Endometrial microvascular endothelial cells (primary cell): ENCODE results near the gene MYO1E. TPM values are rescaled to one million over a fixed set of nuclear protein-coding genes. Genes with fewer than 3 reads are reported as not detected.
"Not testable (repeated sequence)": the region's sequence is repeated elsewhere in the genome, so short reads cannot be mapped to it uniquely, and the experiment has no call there.

Experiments
- in situ Hi-C: cut with HindIII; loops from 2 replicates; pipeline ENCODE4 v1.10.0; 2017; ENCODE audit warnings: low sequenced_read_pairs, low pct_unique_long_range_greater_than_20kb; ENCODE audit errors: inconsistent ontology term
- total RNA-seq: library from RNA; depleted of rRNA; stranded (reverse); fragments of >200 nt; gene quantifications from one replicate; pipeline ENCODE4 v1.2.3, GENCODE V29; 2015; ENCODE audit errors: inconsistent ontology term

MYO1E gene
- total RNA-seq, result 120 TPM

- in situ Hi-C loops, result no loop called here
Measured at GRCh38 chr15:59372352-59373211, at the start of gene MYO1E. Gene MYO1E (minus strand): TSS chr15:59372871. CDS start chr15:59372500, 371 bp downstream.

DNA sequence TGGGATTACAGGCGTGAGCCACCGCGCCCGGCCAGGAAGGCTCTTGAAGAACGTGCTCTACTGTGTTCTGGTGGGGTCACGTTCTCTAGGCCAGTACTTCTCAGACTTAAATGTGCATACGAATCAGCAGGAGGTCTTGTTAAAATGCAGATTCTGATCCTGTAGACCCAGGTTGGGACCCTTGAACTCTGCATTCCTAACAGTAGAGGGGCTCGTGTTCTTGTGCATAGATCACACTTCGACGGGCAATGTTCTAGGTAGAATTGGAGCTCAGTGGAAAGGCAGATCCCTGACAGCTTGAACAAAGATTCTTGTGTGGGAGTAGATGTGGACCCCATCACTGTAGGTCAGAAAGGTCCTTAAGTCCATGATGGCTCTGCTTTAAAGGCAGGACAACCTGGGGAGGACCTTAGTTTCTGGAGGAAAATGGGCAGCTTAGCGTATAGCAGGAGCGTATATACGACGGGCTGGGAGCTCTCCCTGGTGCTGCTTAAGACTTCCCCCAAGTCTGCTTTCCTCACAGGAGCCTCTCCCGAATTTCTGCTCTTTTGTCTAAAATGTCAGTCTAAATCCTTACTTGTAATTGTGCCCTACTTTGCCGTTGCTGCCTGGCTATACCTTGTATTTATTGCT, 48.4 kb upstream of the MYO1E start:
- in situ Hi-C loops, result no loop called here

GRCh38 chr15:59420108-59420507, 47.4 kb upstream of the MYO1E start:
- in situ Hi-C loops, result no loop called here

GRCh38 chr15:59419170-59419569, 46.5 kb upstream of the MYO1E start:
- in situ Hi-C loops, result no loop called here

- in situ Hi-C loops, result no loop called here
Measured at GRCh38 chr15:59416816-59417215, 44.1 kb upstream of the MYO1E start.

GRCh38 chr15:59413577-59413976, 40.9 kb upstream of the MYO1E start:
- in situ Hi-C loops, result no loop called here

DNA sequence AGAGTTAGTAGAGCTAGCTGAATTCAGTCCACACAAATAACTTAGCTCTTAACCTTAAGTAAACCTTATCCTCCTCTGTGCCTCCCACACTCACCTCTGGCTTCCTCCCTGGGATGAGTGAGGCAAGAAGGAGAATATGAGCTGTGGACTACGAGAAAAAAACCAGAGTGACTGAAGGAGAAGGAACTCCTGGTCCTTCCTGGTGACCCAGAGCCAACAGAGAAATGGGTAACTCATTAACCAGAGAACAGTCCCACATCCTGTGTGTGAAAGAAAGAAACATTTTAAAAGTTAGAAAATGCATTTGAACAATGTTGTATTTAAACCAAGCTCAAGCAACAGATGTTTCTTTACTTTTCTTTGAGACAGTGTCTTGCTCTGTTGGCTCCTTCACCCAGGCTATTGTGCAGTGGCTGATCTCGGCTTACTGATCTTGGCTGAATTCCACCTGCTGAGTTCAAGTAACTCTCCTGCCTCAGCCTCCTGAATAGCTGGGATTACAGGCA, 37.8 kb upstream of the MYO1E start:
- in situ Hi-C loops, result no loop called here

- in situ Hi-C loops, result no loop called here
Measured at GRCh38 chr15:59407946-59408345, 35.3 kb upstream of the MYO1E start.

DNA sequence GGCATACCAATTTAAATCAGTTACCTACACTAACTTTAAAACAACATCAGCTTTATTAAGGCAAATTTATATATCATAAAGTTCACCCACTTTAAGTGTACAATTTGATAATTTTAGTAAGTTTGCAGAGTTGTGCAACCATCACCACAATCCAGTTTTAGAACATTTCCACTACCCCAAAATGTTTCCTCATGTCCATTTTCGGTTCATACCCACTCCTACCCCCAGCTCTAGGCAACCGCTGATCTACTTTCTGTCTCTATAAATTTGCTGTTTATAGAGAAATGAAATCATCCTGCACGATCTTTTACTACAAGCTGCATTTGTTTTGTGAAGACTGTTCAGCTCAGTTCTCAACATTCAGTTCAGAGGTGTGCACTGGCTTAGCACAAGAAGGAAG, 33.8 kb upstream of the MYO1E start:
- in situ Hi-C loops, result no loop called here

- in situ Hi-C loops, result no loop called here
Measured at GRCh38 chr15:59405079-59405478, 32.4 kb upstream of the MYO1E start.

DNA sequence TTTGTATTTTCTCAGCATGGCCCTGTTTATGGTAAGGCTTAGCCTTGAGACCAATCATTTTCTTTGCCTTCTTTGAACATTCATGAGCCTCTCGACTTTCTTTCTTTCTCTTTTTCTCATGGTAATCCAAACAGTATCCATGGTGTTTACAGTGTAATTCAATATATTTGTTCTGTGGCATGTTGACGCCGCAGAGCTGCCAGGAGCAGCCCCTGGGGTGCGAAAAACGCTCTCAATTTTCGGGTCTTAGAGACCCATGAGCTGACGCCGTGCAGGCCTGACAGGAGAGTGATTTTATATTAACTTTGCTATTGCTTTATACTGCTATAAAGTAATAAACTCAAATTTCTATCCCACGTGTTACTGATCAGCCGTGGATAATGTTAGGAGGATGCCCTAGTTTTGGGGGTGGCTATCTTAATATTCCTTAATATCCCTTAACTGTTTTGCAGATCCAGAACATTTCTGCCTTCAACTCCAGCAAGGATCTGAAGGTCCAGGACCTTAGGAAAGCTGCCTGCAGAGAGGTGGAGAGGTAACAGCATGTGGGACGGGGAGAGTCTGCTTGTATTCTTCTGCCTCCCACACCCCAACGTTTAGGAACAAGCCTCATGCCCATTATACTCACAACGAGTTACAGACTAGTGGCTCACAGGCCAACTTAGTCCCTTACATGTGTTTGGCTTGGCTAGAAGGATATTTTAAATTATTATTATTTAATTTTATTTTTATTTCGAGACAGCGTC, 29.3 kb upstream of the MYO1E start:
- in situ Hi-C loops, result no loop called here

GRCh38 chr15:59401051-59401823, 28.6 kb upstream of the MYO1E start:
- in situ Hi-C loops, result not testable (repeated sequence)

GRCh38 chr15:59400103-59400813, 27.6 kb upstream of the MYO1E start:
- in situ Hi-C loops, result no loop called here

- in situ Hi-C loops, result no loop called here
Measured at GRCh38 chr15:59399465-59400102, 26.9 kb upstream of the MYO1E start.

- in situ Hi-C loops, result no loop called here
Measured at GRCh38 chr15:59398220-59398619, 25.5 kb upstream of the MYO1E start.

GRCh38 chr15:59396679-59397078, 24.0 kb upstream of the MYO1E start:
- in situ Hi-C loops, result no loop called here

DNA sequence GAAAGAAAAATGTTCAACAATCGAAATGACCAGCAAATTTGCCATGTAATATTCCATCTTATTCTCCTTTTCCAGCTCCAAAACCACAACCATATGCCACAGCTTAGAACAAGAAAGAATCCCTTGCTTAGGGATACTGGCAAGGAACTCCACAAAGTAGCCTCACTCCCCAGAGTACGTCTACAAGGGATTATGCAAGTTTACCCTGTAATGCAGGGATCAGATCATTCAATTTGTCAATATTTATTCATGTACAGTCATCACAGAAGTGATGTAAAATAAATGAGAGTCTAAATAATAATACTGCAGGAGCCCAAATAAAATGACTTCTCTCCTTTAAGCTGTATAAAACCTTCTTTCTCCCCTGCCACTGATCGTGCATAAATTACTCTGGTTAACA, 23.5 kb upstream of the MYO1E start:
- in situ Hi-C loops, result no loop called here

GRCh38 chr15:59394166-59394661, 21.5 kb upstream of the MYO1E start:
- in situ Hi-C loops, result no loop called here
